Thymus (tissue), 11 donors: ENCODE measurements around the gene SLC17A9. TPM values are rescaled to one million over a fixed set of nuclear protein-coding genes. Genes with fewer than 3 reads are reported as not detected.

Experiments used
- DNase-seq, 9 donors: peaks; one replicate each; pipeline ENCODE4 v3.0.0-alpha.2; 2013; ENCODE audit warnings: low spot score in 9 of 9, low read depth in 6 of 9, missing footprints in 1 of 9
- H3K27ac ChIP-seq, 2 donors: one replicate each; pipeline ENCODE4 v1.5.1; 2013; ENCODE audit warnings: control low read depth in 1 of 2, low read depth in 1 of 2, low read length in 1 of 2, mild to moderate bottlenecking in 1 of 2, moderate library complexity in 1 of 2
- H3K27me3 ChIP-seq, 2 donors: one replicate each; pipeline ENCODE4 v1.5.1; 2013; ENCODE audit warnings: low read length in 1 of 2; ENCODE audit not compliant: control insufficient read depth in 2 of 2, insufficient read depth in 1 of 2
- H3K36me3 ChIP-seq, 2 donors: one replicate each; pipeline ENCODE4 v1.5.1; 2013; ENCODE audit warnings: low read length in 1 of 2, mild to moderate bottlenecking in 1 of 2, moderate library complexity in 1 of 2; ENCODE audit not compliant: control insufficient read depth in 2 of 2, insufficient read depth in 2 of 2
- H3K4me1 ChIP-seq, 2 donors: one replicate each; pipeline ENCODE4 v1.5.1; 2013; ENCODE audit warnings: low read length in 2 of 2; ENCODE audit not compliant: control insufficient read depth in 2 of 2, insufficient read depth in 2 of 2
- H3K4me3 ChIP-seq, 2 donors: one replicate each; pipeline ENCODE4 v1.5.1; 2013; ENCODE audit warnings: low read length in 2 of 2, control low read depth in 1 of 2, mild to moderate bottlenecking in 1 of 2
- H3K9me3 ChIP-seq, 2 donors: one replicate each; pipeline ENCODE4 v1.5.1; 2013; ENCODE audit warnings: low read length in 1 of 2, mild to moderate bottlenecking in 1 of 2; ENCODE audit not compliant: control insufficient read depth in 2 of 2, insufficient read depth in 1 of 2
- WGBS: extraction: QIAGEN DNeasy Blood & Tissue Kit; methylation state at CpG from one replicate; pipeline ENCODE4 v1.1.7; 2013; 5-methylcytosine and 5-hydroxymethylcytosine counted together
- polyA plus RNA-seq: library from polyadenylated mRNA; stranded (reverse); fragments of 200-250 nt; gene quantifications from one replicate; pipeline ENCODE4 v1.2.3, GENCODE V29; 2013
- total RNA-seq: library from RNA; stranded (reverse); fragments of 120-200 nt; gene quantifications from one replicate; pipeline ENCODE4 v1.2.4, GENCODE V29; 2013
- donor health status: healthy.

SLC17A9 gene
- total and polyA plus RNA-seq, 2 donors = 1.2 to 10.0 TPM

DNA sequence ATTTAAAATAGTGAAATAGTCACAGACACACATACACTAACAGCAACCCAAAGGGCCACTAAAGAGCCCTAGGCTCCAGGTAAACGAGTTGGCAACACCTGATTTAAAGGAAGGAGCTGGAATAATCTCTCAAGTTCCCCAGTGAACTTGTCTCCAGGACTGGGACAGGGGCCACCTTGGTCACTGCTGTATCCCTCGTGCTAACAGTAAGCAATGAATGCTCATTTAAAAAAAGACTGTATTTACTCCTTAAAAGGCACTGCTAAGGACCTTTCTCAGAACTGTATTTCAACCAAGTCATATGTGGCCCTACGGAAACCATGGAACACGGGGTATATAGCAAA lies 27.5 kb upstream of the SLC17A9 start:
- H3K4me3 ChIP-seq = peak overlapping the region; percentile 96 to 99
- peak overlapping the region; percentile 94 to 98 for H3K27ac ChIP-seq
- peaks cover 0 to 3% of the 10 kb centered on the region in 2 donors for H3K36me3 ChIP-seq
- H3K4me1 ChIP-seq = peaks cover 47 to 75% of the 10 kb centered on the region in 2 donors
- no peak for DNase-seq
- H3K9me3 ChIP-seq = no peaks in the 10 kb centered on the region
- H3K27me3 ChIP-seq = no peaks in the 10 kb centered on the region
- 7% methylated on average over 4 of the region's 4 CpGs for WGBS

DNA sequence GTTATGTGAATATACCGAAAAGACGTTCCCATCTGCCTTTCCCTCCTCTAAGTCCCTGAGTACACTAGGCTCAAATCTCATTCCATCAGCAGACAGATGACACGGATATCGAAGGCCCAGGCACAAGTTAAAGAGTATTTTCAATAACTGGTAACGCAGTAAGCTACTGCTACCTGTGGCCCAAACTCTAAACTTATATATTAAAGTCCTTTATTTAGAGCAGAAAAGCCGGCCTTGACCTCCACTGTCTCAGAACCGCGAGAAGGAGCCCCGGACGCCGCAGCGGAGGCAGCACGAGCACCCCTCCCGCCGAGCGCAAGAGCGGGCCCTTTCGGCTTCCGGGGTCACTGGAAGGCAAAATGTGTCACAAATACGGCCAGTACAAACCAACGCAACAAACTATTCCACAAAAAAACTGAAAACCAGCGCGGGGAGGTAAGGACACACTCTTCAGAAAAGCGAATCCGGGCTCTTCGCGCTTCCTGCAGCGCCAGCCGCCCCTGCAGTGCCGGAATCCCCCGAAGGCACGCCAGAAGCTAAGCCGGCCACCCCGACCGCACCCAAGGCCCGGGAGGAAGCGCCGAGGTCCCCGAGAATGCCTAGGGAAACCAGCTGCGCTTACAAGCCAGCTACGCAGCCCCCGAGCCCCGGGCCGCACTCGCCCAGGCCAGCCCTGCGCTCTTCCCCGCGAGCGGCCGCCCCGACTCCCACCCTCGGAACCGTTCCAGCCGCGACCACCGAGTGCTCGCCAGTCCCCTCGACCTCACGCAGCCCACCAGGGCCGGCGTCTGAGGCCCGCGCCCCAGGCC lies 26.9 kb upstream of the SLC17A9 start:
- H3K9me3 ChIP-seq = no peaks in the 10 kb centered on the region
- H3K27ac ChIP-seq = peak overlapping the region; percentile 94 to 98
- H3K4me1 ChIP-seq = peaks cover 47 to 71% of the 10 kb centered on the region in 2 donors
- H3K27me3 ChIP-seq = no peaks in the 10 kb centered on the region
- peaks cover 0 to 3% of the 10 kb centered on the region in 2 donors for H3K36me3 ChIP-seq
- under 1% methylated on average over 63 of the region's 63 CpGs for WGBS
- peak overlapping the region; percentile 96 to 99 for H3K4me3 ChIP-seq
- peak in 3 of 9 donors; percentile 28 to 62 (median 38) for DNase-seq

DNA sequence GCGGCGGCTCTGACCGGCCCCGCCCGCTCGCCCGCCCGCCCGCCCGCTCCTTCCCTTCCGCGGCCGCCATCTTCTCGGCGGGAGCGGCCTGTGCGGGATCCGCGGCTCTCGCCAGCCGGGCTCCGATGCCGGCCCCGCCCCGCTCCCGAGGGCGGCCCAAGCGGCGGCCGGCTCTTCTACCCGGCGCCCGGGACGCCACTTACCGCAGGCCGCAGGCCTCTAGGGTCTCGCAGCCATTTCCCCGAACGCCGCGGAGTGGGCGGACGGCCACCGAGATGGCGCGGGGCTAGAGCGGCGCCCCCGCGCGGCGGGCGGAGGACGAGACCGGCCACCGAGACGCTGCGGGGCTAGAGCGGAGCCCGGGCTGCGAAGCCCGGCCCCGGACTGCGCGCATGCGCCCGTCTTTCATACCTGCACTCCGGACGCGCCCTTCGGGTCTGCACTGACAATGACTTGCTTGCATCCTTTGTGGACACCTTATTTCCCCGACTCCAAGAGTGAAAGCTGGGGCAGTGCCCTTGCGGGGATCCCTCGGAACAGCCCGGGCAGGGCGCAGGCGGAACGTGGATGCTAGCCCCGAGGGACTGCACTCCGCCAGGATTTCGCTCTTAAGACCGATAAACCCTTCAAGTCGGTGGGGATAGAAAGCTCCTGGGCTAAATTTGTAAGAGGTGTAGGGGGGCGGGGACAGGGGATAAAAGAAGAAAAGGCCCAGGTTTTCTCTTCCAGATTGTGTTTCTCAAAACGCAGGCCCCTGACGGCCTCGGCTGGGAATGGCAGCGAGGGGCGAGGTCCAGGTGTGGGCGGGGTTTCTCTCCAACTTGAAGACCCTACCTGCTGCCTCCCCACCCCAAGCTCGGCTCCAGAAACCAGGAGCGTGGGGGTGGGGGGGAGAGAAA lies 26.0 kb upstream of the SLC17A9 start, which contains the start of gene DIDO1:
TSS of gene DIDO1 (minus strand) at position 277 of the 899 bp plus-strand sequence.
- Histone ChIP-seq H3K27me3 (no peaks in the 10 kb centered on the region), H3K4me1 (peaks cover 42 to 65% of the 10 kb centered on the region in 2 donors), H3K4me3 (peak within 1 kb of the TSS; percentile 96 to 99), H3K9me3 (no peaks in the 10 kb centered on the region), H3K36me3 (peaks cover 3% of the 10 kb centered on the region in 2 donors), H3K27ac (peak within 1 kb of the TSS; percentile 94 to 98)
- DNase-seq = peak in 8 of 9 donors; percentile 69 to 93 (median 83)
- WGBS = 5% methylated on average over 92 of the region's 92 CpGs

DNA sequence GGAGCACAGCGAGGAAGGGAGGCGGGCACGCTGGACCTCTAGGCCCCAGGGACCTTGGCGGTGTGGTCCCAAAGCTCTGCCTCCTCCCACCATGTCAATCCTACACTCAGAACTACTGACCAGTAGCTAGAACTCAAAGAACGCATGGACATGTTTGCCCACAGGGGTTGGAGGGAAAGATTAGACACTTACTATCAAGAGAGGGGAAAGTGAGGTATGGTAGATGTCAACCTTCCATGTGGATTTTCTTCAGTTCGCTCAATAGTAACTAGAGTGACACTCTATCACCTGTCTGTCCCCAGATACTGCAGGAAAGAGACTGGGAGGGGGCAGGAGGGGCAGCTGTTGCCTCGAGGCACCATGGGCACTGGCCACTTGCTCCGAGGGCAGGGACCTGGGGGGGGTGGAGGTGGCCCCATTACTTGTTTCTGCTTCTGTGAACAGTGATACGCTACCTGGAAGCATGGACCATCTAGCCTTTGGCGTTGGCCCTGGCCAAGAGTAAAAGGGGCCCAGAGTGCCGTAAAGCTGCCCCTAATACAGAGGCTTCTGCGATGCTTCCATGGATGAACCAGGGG lies 25.3 kb upstream of the SLC17A9 start:
- Histone ChIP-seq H3K27me3 (no peaks in the 10 kb centered on the region), H3K27ac (peak overlapping the region; percentile 57 to 98), H3K36me3 (peaks cover 3% of the 10 kb centered on the region in 2 donors), H3K4me1 (peaks cover 39 to 62% of the 10 kb centered on the region in 2 donors), H3K9me3 (no peaks in the 10 kb centered on the region), H3K4me3 (peak overlapping the region; percentile 96 to 99)
- DNase-seq = no peak
- 89% methylated on average over 12 of the region's 12 CpGs for WGBS

DNA sequence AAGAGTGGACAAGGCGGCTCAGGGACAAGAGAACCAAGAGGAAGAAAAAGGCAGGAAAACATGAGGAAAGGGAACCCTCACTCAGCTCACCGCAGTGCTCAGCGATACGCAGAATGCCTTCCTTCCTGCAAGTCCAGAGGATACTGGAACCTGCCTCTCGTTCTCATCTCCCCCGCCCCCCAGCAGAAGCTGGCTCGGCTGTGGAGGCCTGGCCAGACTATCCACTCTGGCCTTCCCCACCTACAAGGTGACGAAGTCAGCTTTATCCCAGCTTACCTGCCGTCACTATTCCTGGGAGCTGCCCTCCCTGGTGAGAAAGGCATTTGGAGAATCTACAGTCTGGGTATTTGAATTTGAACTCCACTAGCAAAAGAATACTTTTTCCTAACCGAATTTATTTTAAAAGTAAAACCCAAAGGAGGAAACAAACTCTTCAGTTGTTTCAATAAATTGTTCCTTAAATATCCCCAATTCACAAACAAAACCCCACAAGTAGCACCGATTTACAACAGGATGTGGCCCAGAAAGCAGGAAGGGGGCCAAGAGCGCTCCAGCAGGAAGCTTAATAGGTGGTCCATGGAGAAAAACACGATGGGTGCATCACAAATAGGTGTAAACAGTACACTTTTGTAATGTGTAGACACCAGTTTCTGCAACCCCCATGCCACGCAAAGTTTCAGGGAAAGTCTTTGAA lies 24.1 kb upstream of the SLC17A9 start:
- Histone ChIP-seq H3K27ac (peak overlapping the region; percentile 70 to 81), H3K36me3 (peaks cover 3% of the 10 kb centered on the region in 2 donors), H3K9me3 (no peaks in the 10 kb centered on the region), H3K4me3 (peak overlapping the region; percentile 61 to 92), H3K27me3 (no peaks in the 10 kb centered on the region), H3K4me1 (peaks cover 30 to 51% of the 10 kb centered on the region in 2 donors)
- WGBS = 39% methylated on average over 14 of the region's 14 CpGs
- DNase-seq = peak in 1 of 9 donors; percentile 37

DNA sequence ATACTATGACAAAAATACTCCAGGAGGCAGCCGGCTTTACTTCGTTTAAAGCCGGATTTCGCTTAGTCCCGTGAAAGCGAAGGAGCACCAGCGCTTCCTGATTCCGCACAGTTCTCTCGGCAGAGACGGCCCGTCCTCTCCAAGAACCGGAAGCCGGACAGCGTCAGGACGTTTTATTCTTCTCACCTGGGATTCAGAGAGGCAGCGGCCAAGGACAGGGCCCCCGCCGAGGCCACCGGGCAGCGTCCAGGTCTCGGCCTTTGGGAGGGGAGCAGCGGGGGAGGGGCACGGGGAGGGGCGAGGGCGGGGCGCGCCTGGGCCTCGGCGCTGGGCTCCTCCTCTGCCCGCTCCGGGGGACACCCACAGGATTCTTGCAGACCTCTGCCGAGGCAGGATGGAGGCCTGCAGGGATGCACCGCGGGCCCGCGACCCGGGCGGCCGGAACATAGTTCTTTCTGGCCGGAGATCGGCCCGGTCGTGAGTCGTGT lies 23.4 kb upstream of the SLC17A9 start:
- Histone ChIP-seq H3K27me3 (no peaks in the 10 kb centered on the region), H3K4me1 (peaks cover 30 to 54% of the 10 kb centered on the region in 2 donors), H3K9me3 (no peaks in the 10 kb centered on the region), H3K36me3 (peaks cover 4 to 5% of the 10 kb centered on the region in 2 donors), H3K27ac (peak overlapping the region; percentile 70 to 81), H3K4me3 (peak overlapping the region; percentile 61 to 92)
- under 1% methylated on average over 44 of the region's 44 CpGs for WGBS
- DNase-seq = peak in 2 of 9 donors; percentile 39 to 71

DNA sequence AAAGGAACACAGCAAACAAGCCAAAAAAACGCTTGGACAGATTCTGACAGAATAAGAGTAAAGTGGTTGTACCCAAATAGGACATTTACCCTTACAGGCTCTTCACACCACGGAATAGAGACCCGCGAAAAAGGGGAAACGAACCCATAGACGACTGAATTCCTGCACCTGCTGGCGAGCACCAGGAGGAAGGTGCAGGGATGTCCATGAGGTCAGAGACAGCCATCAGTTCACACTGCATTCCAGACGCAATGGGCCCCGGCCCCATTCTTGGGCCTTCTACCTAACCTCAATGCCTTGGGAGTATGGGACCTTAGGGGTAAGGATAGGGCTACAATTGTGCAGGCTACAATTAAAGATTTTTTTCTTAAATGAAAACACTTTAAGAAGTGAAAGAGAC lies 21.0 kb upstream of the SLC17A9 start:
- no peaks in the 10 kb centered on the region for H3K9me3 ChIP-seq
- DNase-seq = no peak
- H3K4me3 ChIP-seq = no peak overlapping the region
- no peak overlapping the region for H3K27ac ChIP-seq
- 86% methylated on average over 9 of the region's 9 CpGs for WGBS
- no peaks in the 10 kb centered on the region for H3K27me3 ChIP-seq
- peaks cover 20 to 21% of the 10 kb centered on the region in 2 donors for H3K36me3 ChIP-seq
- H3K4me1 ChIP-seq = peaks cover 24 to 67% of the 10 kb centered on the region in 2 donors

DNA sequence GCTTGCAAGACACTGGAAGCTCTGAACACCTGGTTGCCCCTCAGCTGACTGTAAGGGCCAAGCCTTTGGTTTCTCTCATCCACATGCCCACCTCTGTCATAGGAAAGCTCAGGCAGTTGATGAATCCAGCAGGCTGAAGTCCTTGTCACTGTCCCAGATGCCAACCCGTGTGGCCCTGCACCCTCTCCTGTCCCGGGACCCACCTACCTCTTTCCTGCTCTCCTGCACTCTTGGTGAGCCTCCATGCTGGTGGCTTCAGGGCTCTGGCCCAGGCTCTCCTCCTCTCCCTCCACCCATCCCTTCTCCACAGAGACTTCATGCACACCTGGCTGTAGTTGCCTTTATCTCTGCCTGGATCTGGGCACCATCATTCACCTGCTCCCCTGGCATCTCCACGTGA lies 18.5 kb upstream of the SLC17A9 start:
- Histone ChIP-seq H3K9me3 (no peaks in the 10 kb centered on the region), H3K36me3 (peaks cover 17 to 21% of the 10 kb centered on the region in 2 donors), H3K27me3 (no peaks in the 10 kb centered on the region), H3K27ac (peak overlapping the region in 1 of 2 donors; percentile 9), H3K4me1 (peaks cover 14 to 52% of the 10 kb centered on the region in 2 donors), H3K4me3 (no peak overlapping the region)
- no peak for DNase-seq
- WGBS = 55% methylated on average over 3 of the region's 3 CpGs
